Superior temporal gyrus (tissue), 1 donor: Measurements from ENCODE around the gene SLIT2.

ENCODE experiments used
- DNase-seq: peaks from one replicate; pipeline ENCODE4 v3.0.0-alpha.2; 2016; ENCODE audit errors: extremely low spot score

Gene SLIT2

GRCh38 chr4:20264688-20265087 lies 13.0 kb downstream of the SLIT2 start:
- no peak for DNase-seq

- no peak for DNase-seq
These were observed 14.0 kb downstream of the SLIT2 start for GRCh38 chr4:20265726-20266125.

- no peak for DNase-seq
These were observed 14.7 kb downstream of the SLIT2 start for GRCh38 chr4:20266215-20267082.

DNA sequence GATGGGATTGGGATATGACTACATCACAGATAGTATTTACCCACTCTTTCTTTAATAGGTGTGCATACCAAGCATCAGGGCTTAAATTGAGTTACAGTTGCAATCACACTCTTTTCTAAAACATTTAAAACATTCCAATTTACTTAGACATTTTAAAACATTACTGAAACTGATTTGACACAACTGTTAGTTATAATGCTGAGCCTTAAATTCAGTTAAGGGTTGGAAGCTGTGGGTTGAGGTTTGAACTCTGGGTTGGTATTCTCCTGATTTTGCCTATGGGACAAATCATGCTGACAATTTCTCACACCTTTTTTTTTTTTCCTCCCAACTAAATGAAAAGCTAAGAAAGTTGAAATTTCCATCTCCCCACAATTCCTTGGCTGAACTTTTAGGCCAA lies 16.3 kb downstream of the SLIT2 start:
- no peak for DNase-seq

GRCh38 chr4:20269320-20269719 lies 17.6 kb downstream of the SLIT2 start:
- no peak for DNase-seq

GRCh38 chr4:20271950-20272349 lies 20.2 kb downstream of the SLIT2 start:
- DNase-seq, result no peak

- no peak for DNase-seq
These were observed 20.7 kb downstream of the SLIT2 start for GRCh38 chr4:20272411-20272872.

DNA sequence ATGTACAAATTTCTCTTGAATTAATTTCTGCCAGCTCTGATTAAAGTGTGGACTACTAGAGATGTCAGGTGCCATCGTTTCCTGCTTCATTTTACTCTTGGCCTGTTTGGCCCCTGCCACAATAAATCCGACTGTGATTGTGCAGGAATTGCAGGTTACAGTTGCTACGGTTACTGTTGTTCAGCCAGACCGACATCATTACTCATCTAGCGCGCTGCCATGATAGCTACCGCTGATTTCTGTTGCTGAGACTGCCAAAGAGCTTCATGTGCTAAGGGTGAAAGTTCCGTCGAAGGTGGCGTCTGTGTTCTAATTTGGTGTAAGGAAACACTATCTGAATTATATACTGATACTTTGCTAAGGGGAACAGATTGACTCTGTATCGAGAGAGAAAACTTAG lies 22.1 kb downstream of the SLIT2 start:
- DNase-seq, result no peak

- DNase-seq, result no peak
These were observed 25.1 kb downstream of the SLIT2 start for GRCh38 chr4:20276848-20277247.

- no peak for DNase-seq
These were observed 26.5 kb downstream of the SLIT2 start for GRCh38 chr4:20278195-20278594.

DNA sequence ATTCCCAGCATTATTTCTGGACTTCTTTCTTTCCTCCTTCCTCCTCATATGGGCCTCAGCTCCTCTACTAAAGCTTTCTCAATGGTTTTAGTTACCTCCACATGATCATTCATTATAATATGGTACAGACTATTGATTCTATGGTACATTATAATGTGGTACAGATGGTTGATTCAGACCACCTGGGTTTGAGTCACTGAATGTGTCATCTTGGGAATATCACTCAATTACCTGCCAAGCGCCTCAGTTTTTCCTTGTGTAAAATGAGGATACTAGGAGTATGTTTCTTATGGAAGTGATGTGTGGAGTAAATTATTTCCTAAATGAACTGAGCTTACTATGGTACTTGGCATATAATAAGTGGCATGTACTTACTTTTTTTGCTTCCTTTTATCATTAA lies 27.7 kb downstream of the SLIT2 start:
- no peak for DNase-seq

DNA sequence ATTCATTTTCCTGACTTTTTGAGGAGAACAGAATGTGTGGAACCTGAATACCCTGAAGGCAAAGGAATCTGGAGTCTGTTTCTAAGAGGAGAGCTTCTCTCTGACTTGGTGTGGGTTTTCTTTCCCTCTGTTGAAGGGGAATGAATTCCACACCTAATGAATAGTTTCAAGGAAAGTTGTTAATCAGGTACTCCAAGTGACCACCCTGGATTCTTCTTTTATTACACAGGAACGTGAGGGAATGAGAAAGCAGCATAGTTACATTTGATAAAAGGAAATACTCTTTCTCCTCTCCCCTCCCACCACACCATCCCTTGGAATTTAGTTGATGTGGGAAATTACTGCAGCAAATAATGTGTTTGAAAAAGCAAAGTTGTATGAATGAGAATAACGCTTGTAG lies 29.7 kb downstream of the SLIT2 start:
- DNase-seq, result no peak

DNA sequence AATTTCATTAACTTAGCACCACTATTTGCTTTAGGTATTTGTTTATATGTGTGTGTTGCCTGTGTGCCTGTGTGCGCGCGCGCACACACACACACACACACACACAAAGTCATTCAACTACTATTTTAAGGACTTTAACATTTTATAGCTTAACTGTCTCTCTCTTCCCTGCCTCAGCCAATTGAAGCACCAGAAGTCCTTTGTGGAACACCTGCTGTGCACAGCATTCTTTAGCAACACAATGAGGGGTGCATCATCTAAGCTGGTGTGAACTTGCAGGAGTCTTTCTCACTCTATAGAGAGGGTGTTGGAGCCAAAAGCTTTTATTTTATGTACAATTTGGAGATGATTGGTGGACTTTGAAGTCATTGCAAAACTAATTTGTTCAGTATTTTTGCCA lies 31.3 kb downstream of the SLIT2 start:
- DNase-seq, result no peak

DNA sequence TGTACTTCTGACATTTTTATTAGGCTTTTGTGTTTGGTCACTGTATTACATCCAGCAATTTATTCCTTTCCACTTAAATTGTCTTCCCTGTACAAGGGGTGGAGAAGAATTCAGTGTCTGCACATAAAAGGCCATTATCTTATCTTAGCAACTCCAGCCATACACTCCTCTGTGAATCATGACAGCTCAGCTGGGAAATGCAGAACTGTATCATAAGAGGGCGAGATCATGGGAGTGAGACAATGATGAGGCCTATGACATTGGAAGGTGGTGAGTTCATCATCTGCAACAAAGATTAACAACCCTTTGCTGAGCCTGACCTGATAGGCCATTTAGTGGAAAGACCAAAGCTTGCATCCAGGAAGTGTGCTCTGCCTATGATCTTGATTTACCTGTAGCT lies 33.3 kb downstream of the SLIT2 start:
- DNase-seq, result no peak

- DNase-seq, result no peak
These were observed 35.5 kb downstream of the SLIT2 start for GRCh38 chr4:20287246-20287645.

DNA sequence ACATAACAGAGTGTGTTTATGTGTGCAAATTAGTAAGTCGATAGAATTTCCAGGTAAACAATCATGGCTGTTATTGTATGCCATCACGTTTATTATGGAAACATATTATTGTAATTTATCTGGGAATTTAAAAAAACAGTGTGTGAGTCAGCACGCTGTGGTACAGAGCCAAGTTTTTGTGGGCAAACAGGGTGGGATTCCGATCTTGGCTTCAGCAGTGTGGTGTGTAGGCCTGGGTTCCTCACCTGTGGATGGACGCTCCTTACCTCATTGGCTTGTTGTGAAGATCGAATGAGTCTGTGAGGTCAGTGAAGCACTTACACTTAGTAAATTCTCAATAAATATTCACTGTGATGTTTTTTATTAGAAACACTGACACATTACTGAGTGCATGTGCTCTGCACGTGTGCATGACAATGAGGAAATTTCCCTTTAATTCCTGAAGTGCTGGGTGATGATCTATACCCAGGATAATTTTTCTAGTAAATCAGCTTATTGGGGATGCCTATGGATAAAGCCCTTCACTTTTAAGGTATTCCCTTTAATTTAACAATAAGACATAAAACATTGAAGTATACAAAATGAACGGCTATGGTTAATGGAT lies 36.4 kb downstream of the SLIT2 start:
- DNase-seq, result no peak

DNA sequence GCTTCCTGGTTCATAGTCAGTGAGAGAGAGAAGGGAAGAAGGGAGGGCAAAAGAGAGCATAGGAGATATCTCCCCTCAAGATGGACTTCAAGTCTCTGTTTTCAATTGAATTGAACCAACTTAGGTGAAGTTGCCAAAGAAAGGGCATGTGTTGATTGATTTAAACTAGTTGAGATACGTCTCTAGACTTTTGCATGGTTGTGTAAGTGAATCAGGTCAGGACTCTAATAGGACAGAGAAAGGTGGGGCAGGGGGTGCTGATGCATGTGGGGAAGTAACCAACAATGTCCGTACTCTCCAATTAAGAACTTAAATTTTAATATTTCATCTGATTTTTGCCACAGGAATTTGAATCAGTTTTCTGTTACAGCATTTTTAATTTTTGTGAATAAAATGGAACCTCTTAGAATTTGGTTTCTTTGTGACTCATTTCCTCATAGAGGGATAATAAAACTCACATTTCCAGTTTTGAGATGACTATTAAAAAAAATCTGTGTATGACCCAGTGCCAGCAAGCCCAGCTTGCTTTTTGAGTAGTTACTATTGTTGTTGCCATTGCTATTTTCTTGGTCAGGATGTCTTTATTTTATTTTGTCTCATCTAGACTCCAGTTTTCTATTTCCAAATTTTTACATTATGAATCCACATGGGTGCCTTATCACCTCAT lies 37.3 kb downstream of the SLIT2 start:
- DNase-seq, result no peak

DNA sequence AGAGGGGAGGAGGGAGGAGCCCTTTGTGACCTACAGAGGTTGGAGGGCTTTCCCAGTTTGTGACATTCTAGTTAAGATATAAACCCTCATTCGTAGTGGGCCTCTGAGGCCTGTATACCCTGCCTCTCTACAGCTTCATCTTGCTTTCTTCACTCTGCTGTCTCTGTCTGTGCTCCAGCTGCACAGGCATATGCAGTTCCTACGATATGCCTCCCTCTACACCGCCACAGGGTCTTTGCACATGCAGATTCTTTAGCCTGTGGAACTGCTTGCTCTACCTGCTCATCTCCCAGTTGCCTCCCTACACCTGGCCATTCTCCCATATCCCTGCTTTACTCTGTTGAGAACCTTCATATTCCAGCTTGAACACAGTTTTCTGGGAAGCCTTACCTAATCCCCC lies 38.1 kb downstream of the SLIT2 start:
- DNase-seq, result no peak

- DNase-seq, result no peak
These were observed 41.0 kb downstream of the SLIT2 start for GRCh38 chr4:20292739-20293138.

DNA sequence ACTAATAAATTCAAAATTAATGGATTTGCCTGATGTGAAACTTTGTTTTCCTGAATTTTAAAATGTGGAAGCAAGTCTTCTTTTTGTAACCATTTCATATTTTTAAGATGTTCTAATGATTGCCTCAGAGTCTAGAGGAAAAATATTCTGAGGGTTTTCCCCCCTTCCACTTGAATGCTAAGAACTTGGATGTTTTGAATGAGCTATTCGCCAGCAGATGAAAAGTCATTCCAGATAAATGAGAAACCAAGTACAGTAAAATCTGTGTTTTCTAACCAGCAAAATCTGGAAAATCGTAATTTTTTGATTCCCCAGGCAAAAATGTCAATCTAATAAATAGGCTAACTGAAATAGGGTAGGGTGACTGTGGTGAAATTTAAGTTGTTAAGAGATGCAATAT lies 45.6 kb downstream of the SLIT2 start:
- no peak for DNase-seq

GRCh38 chr4:20297783-20298182 lies 46.1 kb downstream of the SLIT2 start:
- no peak for DNase-seq

DNA sequence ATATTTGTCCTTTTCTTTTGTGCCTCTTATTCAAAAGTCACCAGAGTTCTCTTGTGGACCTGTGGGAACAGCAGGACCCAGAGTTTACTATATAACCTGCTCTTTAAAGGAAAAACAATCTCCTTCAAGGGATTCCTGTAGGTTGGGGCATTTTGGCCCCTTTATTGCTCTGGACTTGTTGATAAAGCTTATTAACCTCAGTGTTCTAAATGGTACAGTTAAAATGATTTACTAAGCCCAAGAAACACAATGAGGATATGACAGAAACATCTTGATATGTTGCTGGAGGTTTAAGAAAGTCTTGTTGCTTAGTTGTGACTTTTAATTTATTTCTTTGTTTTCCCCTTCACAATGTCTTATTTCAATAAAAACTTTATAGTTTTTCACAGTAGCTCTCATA lies 46.8 kb downstream of the SLIT2 start:
- no peak for DNase-seq

DNA sequence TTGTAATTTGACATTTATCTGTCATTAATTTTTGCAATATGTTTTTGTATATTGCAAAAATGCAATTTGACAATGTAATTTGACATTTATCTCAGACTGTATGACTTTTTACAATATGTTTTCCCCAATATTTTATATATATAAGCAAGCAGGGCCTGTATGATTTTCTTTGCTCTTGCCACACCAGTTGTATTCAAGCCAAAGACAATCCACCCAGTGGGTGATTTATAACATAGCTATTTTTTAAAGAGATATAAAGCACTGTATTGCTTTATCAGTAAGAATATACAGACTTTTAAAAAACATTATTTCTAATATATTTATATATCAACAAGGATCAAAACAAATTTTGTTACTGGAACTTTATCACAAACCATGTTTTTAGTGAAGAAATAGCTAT lies 47.3 kb downstream of the SLIT2 start:
- no peak for DNase-seq
